Stimulated activated CD4-positive, alpha-beta T cell treated with anti-CD3 and anti-CD28 coated beads, Interleukin-12 subunit alpha, Interleukin-12 subunit beta, amount 100 ng/mL, for 24 hours (primary cell): Measurements from ENCODE around the gene COL15A1.
A peak's percentile ranks its signal among the peaks of the same experiment; 100 is the strongest.
"Not testable (repeated sequence)": the region's sequence is repeated elsewhere in the genome, so short reads cannot be mapped to it uniquely, and the experiment has no call there.

Experiments used
- DNase-seq, 2 experiments: peaks; one replicate each; pipeline ENCODE4 v3.0.0-alpha.2; 2020; ENCODE audit warnings: low read depth in 2 of 2

COL15A1 gene

GRCh38 chr9:98994172-98995058 is 50.7 kb downstream of the COL15A1 start:
- no peak for DNase-seq

- DNase-seq = no peak
Measured at GRCh38 chr9:98995059-98995671, 51.5 kb downstream of the COL15A1 start.

- DNase-seq = no peak
Measured at GRCh38 chr9:98995971-98996504, 52.3 kb downstream of the COL15A1 start.

- no peak for DNase-seq
Measured at GRCh38 chr9:98997604-98998003, 53.9 kb downstream of the COL15A1 start.

GRCh38 chr9:98998441-98999151 is 54.9 kb downstream of the COL15A1 start:
- peak; percentile 17 to 63 for DNase-seq

- no peak for DNase-seq
Measured at GRCh38 chr9:98999152-98999525, 55.4 kb downstream of the COL15A1 start.

GRCh38 chr9:99000476-99001395 is 57.0 kb downstream of the COL15A1 start:
- DNase-seq = peak in 1 of 2 experiments; percentile 28

GRCh38 chr9:99001892-99002291 is 58.2 kb downstream of the COL15A1 start:
- no peak for DNase-seq

- DNase-seq = no peak
Measured at GRCh38 chr9:99002706-99003105, 59.0 kb downstream of the COL15A1 start.

GRCh38 chr9:99003308-99003707 is 59.6 kb downstream of the COL15A1 start:
- no peak for DNase-seq

GRCh38 chr9:99004115-99004514 is 60.4 kb downstream of the COL15A1 start:
- no peak for DNase-seq

GRCh38 chr9:99004717-99005460 is 61.2 kb downstream of the COL15A1 start:
- DNase-seq = no peak

GRCh38 chr9:99005651-99006050 is 61.9 kb downstream of the COL15A1 start:
- no peak for DNase-seq

- DNase-seq = no peak
Measured at GRCh38 chr9:99006511-99006910, 62.8 kb downstream of the COL15A1 start.

GRCh38 chr9:99006979-99007378 is 63.3 kb downstream of the COL15A1 start:
- no peak for DNase-seq

GRCh38 chr9:99008203-99008602 is 64.5 kb downstream of the COL15A1 start:
- no peak for DNase-seq

GRCh38 chr9:99010393-99010792 is 66.7 kb downstream of the COL15A1 start:
- not testable (repeated sequence) for DNase-seq

GRCh38 chr9:99011161-99011709 is 67.5 kb downstream of the COL15A1 start:
- no peak for DNase-seq

- no peak for DNase-seq
Measured at GRCh38 chr9:99012957-99013512, 69.3 kb downstream of the COL15A1 start.

GRCh38 chr9:99013550-99013949 is 69.8 kb downstream of the COL15A1 start:
- no peak for DNase-seq
